Smooth muscle cell (in vitro differentiated cells): ENCODE measurements around the gene TGM5. TPM values are rescaled to one million over a fixed set of nuclear protein-coding genes. Genes with fewer than 3 reads are reported as not detected.
"Not testable (repeated sequence)": the region's sequence is repeated elsewhere in the genome, so short reads cannot be mapped to it uniquely, and the experiment has no call there.

Experiments
- DNase-seq: peaks from one replicate; lab custom pipeline; 2025; ENCODE audit not compliant: unreplicated experiment; lab: John Stamatoyannopoulos, UW
- H2AFZ ChIP-seq: fragments of 200-600 bp; sonication (generic); 2 replicates; pipeline ENCODE4 v1.6.0; 2016; ENCODE audit warnings: antibody characterized with exemption, low read depth, mild to moderate bottlenecking
- H3F3A ChIP-seq: fragments of 200-600 bp; sonication (generic); 2 replicates; pipeline ENCODE4 v1.6.0; 2017; ENCODE audit warnings: antibody characterized with exemption, low read depth
- H3K27ac ChIP-seq: fragments of 200-600 bp; sonication (generic); 2 replicates; pipeline ENCODE4 v1.5.1; 2016; ENCODE audit warnings: low read depth, mild to moderate bottlenecking
- H3K27me3 ChIP-seq: fragments of 200-600 bp; sonication (generic); 2 replicates; pipeline ENCODE4 v1.6.1; 2016; ENCODE audit warnings: low read depth, mild to moderate bottlenecking
- H3K36me3 ChIP-seq: fragments of 200-600 bp; sonication (generic); 2 replicates; pipeline ENCODE4 v1.5.1; 2016; ENCODE audit warnings: low read depth
- H3K4me1 ChIP-seq: fragments of 200-600 bp; sonication (generic); 2 replicates; pipeline ENCODE4 v1.5.1; 2016; ENCODE audit warnings: low read depth
- H3K4me2 ChIP-seq: fragments of 200-600 bp; sonication (generic); 2 replicates; pipeline ENCODE4 v1.6.0; 2016; ENCODE audit warnings: mild to moderate bottlenecking
- H3K4me3 ChIP-seq: fragments of 200-600 bp; sonication (generic); 2 replicates; pipeline ENCODE4 v1.5.1; 2016; ENCODE audit warnings: mild to moderate bottlenecking
- H3K79me2 ChIP-seq: fragments of 200-600 bp; sonication (generic); 2 replicates; pipeline ENCODE4 v1.6.0; 2016; ENCODE audit warnings: low read depth, mild to moderate bottlenecking
- H3K9ac ChIP-seq: fragments of 200-600 bp; sonication (generic); 2 replicates; pipeline ENCODE4 v1.6.0; 2016; ENCODE audit warnings: low read depth
- H3K9me3 ChIP-seq: fragments of 200-600 bp; sonication (generic); replicated peaks from 2 replicates; pipeline ENCODE4 v1.5.1; 2016; ENCODE audit warnings: low read depth
- H4K20me1 ChIP-seq: fragments of 200-600 bp; sonication (generic); 2 replicates; pipeline ENCODE4 v1.6.0; 2016; ENCODE audit warnings: low read depth
- CTCF ChIP-seq: fragments of 200-600 bp; sonication (generic); IDR thresholded peaks from 2 replicates; pipeline ENCODE4 v1.5.1; 2017; ENCODE audit warnings: borderline replicate concordance, mild to moderate bottlenecking, antibody characterized with exemption; ENCODE audit not compliant: insufficient read depth, poor library complexity, severe bottlenecking
- WGBS: methylation state at CpG from one replicate; pipeline ENCODE4 v1.1.7; 2016; ENCODE audit warnings: low lambda C conversion rate; 5-methylcytosine and 5-hydroxymethylcytosine counted together
- polyA plus RNA-seq: library from polyadenylated mRNA; unstranded; fragments of >200 nt; fragmentation: Nextera tagmentation; extraction: Ambion mirVana; gene quantifications from 2 replicates; pipeline ENCODE4 v1.2.1, GENCODE V29; 2016
- total RNA-seq: library from RNA; depleted of rRNA; stranded (reverse); fragments of >200 nt; gene quantifications from 2 replicates; pipeline ENCODE4 v1.2.3, GENCODE V29; 2014

Gene TGM5
- total and polyA plus RNA-seq, 2 experiments from 2014 or later = 0.08 to 2.5 TPM

GRCh38 chr15:43229977-43230376 lies 36.8 kb downstream of the TGM5 start:
- Histone ChIP-seq H3K27ac (no peak overlapping the region), H3K27me3 (peaks cover 7% of the 10 kb centered on the region), H4K20me1 (no peaks in the 10 kb centered on the region), H3F3A (no peaks in the 10 kb centered on the region), H3K9me3 (no peaks in the 10 kb centered on the region), H2AFZ (no peak overlapping the region), H3K4me1 (no peaks in the 10 kb centered on the region), H3K4me3 (no peak overlapping the region), H3K36me3 (no peaks in the 10 kb centered on the region), H3K9ac (no peak overlapping the region), H3K4me2 (no peak overlapping the region), H3K79me2 (no peaks in the 10 kb centered on the region)
- TF ChIP-seq CTCF = no peak
- DNase-seq = no peak
- WGBS = 92% methylated on average over 5 of the region's 5 CpGs

- no peaks in the 10 kb centered on the region for H3K4me1 ChIP-seq
- H3K27me3 ChIP-seq = peaks cover 3% of the 10 kb centered on the region
- no peaks in the 10 kb centered on the region for H3K9me3 ChIP-seq
- H3K9ac ChIP-seq = no peak overlapping the region
- H4K20me1 ChIP-seq = no peaks in the 10 kb centered on the region
- H3K4me2 ChIP-seq = no peak overlapping the region
- TF ChIP-seq CTCF = no peak
- H3K4me3 ChIP-seq = no peak overlapping the region
- H3K79me2 ChIP-seq = no peaks in the 10 kb centered on the region
- no peak overlapping the region for H2AFZ ChIP-seq
- H3K36me3 ChIP-seq = no peaks in the 10 kb centered on the region
- DNase-seq = no peak
- 96% methylated on average over 40 of the region's 57 CpGs for WGBS
- no peak overlapping the region for H3K27ac ChIP-seq
- no peaks in the 10 kb centered on the region for H3F3A ChIP-seq
Measured at GRCh38 chr15:43226436-43227305, 40.1 kb downstream of the TGM5 start.

GRCh38 chr15:43225950-43226255 lies 40.8 kb downstream of the TGM5 start:
- H3K79me2 ChIP-seq, H3K4me1 ChIP-seq, H3K27me3 ChIP-seq, H3K36me3 ChIP-seq, H3K4me2 ChIP-seq, H3K4me3 ChIP-seq, H3K27ac ChIP-seq, H3K9me3 ChIP-seq, DNase-seq, H2AFZ ChIP-seq, H3K9ac ChIP-seq, H4K20me1 ChIP-seq, H3F3A ChIP-seq: not testable (repeated sequence)
- 94% methylated on average over 12 of the region's 12 CpGs for WGBS

GRCh38 chr15:43225201-43225949 lies 41.4 kb downstream of the TGM5 start:
- TF ChIP-seq CTCF = peak; percentile 67
- Histone ChIP-seq H3K4me2 (no peak overlapping the region), H4K20me1 (no peaks in the 10 kb centered on the region), H3K9me3 (no peaks in the 10 kb centered on the region), H3K4me3 (no peak overlapping the region), H3K9ac (no peak overlapping the region), H3K27me3 (peaks cover 3% of the 10 kb centered on the region), H2AFZ (no peak overlapping the region), H3K27ac (no peak overlapping the region), H3K36me3 (no peaks in the 10 kb centered on the region), H3F3A (no peaks in the 10 kb centered on the region), H3K79me2 (no peaks in the 10 kb centered on the region), H3K4me1 (no peaks in the 10 kb centered on the region)
- DNase-seq = no peak
- WGBS = 50% methylated on average over 16 of the region's 16 CpGs
